Measurements from ENCODE around the gene NFIB. TPM values are rescaled to one million over a fixed set of nuclear protein-coding genes. Genes with fewer than 3 reads are reported as not detected.

Gene NFIB
- total RNA-seq, 4 donors from 2014 or later, result 24.0 to 40.9 (median 30.6) TPM

DNA sequence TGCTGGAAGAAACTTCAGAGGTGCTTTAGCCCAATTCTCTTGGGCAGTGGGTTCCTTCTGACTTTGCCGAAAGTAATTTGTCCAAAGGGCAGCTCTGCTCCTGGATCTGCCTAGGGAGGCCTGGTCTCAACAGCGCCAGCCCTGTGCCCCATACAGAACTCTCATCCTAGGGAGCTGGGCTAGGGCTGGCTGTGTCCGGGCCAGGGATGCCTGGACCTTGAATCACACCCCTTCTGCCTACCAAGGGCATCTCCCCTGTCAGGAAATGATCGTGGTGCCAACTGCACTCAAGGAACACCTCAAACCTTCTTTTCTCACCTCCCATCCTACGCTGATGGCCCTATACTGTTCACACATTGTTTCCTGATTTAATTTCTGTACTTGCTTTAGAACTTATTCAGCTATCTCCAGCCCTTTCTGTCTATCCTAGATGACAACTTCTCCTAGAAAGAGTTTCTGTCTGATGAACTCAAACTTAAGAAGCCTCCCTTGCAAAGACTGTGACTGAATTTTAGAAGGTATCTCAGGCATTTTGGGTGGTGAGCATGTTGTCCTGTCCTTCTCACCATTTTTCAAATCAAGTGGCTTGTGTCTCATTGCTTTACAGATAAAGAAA, 37.4 kb upstream of the NFIB start:
- TF ChIP-seq, protein P1, sequence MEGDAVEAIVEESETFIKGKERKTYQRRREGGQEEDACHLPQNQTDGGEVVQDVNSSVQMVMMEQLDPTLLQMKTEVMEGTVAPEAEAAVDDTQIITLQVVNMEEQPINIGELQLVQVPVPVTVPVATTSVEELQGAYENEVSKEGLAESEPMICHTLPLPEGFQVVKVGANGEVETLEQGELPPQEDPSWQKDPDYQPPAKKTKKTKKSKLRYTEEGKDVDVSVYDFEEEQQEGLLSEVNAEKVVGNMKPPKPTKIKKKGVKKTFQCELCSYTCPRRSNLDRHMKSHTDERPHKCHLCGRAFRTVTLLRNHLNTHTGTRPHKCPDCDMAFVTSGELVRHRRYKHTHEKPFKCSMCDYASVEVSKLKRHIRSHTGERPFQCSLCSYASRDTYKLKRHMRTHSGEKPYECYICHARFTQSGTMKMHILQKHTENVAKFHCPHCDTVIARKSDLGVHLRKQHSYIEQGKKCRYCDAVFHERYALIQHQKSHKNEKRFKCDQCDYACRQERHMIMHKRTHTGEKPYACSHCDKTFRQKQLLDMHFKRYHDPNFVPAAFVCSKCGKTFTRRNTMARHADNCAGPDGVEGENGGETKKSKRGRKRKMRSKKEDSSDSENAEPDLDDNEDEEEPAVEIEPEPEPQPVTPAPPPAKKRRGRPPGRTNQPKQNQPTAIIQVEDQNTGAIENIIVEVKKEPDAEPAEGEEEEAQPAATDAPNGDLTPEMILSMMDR (IDR thresholded peaks at IDR 0.05 in 4 of 5, conservative IDR thresholded peaks at IDR 0.05 in 1 of 5), result no peak
- no peak for TF ChIP-seq POLR2A (IDR thresholded peaks at IDR 0.05)
- no peaks in the 10 kb centered on the region for H3K36me3 ChIP-seq
- H3K4me1 ChIP-seq, result peaks cover 19 to 28% of the 10 kb centered on the region in 2 donors
- peak in 1 of 2 donors; percentile 18 for ATAC-seq
- intact Hi-C loops (cut with DNase I; ENCODE audit: low total_unique reads), result loop anchor here (5.0 kb wide), 4 partner anchors 46 to 904 kb away; no protein-coding TSS in a partner anchor
- no peaks in the 10 kb centered on the region for H3K9me3 ChIP-seq
- DNase-seq, result peak; percentile 39 to 69
- H3K4me3 ChIP-seq, result peak overlapping the region; percentile 65 to 78 (median 70)
- peak overlapping the region; percentile 84 to 90 (median 87) for H3K27ac ChIP-seq
- H3K27me3 ChIP-seq, result no peaks in the 10 kb centered on the region
- in situ Hi-C loops (cut with MboI; ENCODE audit: low sequenced_read_pairs in 4 of 4), result loop anchor here (5.0 to 10.0 kb wide), 3 partner anchors 919 to 997 kb away; no protein-coding TSS in a partner anchor

- TF ChIP-seq POLR2A (IDR thresholded peaks at IDR 0.05), result no peak
- TF ChIP-seq, protein P1 (IDR thresholded peaks at IDR 0.05 in 4 of 5, conservative IDR thresholded peaks at IDR 0.05 in 1 of 5), result no peak
- intact Hi-C loops (cut with DNase I; ENCODE audit: low total_unique reads) (loop anchor here (5.0 kb wide), 4 partner anchors 47 to 903 kb away; no protein-coding TSS in a partner anchor), in situ Hi-C loops (cut with MboI; ENCODE audit: low sequenced_read_pairs in 4 of 4) (loop anchor here (5.0 to 10.0 kb wide), 3 partner anchors 918 to 996 kb away; no protein-coding TSS in a partner anchor)
- H3K9me3 ChIP-seq, result no peaks in the 10 kb centered on the region
- peak overlapping the region; percentile 65 to 78 (median 70) for H3K4me3 ChIP-seq
- DNase-seq, result no peak
- peaks cover 19 to 28% of the 10 kb centered on the region in 2 donors for H3K4me1 ChIP-seq
- H3K36me3 ChIP-seq, result no peaks in the 10 kb centered on the region
- ATAC-seq, result no peak
- H3K27me3 ChIP-seq, result no peaks in the 10 kb centered on the region
- peak overlapping the region; percentile 84 to 90 (median 87) for H3K27ac ChIP-seq
These were observed 36.8 kb upstream of the NFIB start for GRCh38 chr9:14350754-14351153.

DNA sequence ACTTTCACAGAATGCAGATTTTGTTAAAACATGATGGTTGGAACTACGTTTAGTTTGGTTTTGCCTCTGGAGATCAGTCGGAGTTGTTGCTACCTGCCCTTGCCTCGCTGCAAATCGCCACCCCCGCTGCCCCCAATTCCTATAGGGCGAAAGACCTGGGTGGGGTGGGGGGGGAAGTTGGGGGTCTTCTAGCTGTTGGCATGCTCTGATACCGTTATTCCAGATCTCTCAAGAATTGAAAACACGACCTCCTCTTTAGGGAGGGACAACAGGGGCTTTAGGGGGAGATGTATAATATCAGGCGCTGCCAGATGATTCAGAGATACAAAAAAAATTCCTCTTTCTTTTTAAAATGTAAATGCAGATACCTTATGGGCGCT, 36.4 kb upstream of the NFIB start:
- intact Hi-C loops (cut with DNase I; ENCODE audit: low total_unique reads), result loop anchor here (5.0 kb wide), 4 partner anchors 47 to 903 kb away; no protein-coding TSS in a partner anchor
- DNase-seq (no peak), ATAC-seq (no peak)
- in situ Hi-C loops (cut with MboI; ENCODE audit: low sequenced_read_pairs in 4 of 4), result loop anchor here (5.0 to 10.0 kb wide), 3 partner anchors 918 to 996 kb away; no protein-coding TSS in a partner anchor
- Histone ChIP-seq H3K4me1 (peaks cover 19 to 28% of the 10 kb centered on the region in 2 donors), H3K27ac (peak overlapping the region; percentile 84 to 90 (median 87)), H3K4me3 (peak overlapping the region; percentile 65 to 78 (median 70)), H3K36me3 (no peaks in the 10 kb centered on the region), H3K9me3 (no peaks in the 10 kb centered on the region), H3K27me3 (no peaks in the 10 kb centered on the region)
- TF ChIP-seq, protein P1 (IDR thresholded peaks at IDR 0.05 in 4 of 5, conservative IDR thresholded peaks at IDR 0.05 in 1 of 5), result no peak
- no peak for TF ChIP-seq POLR2A (IDR thresholded peaks at IDR 0.05)

GRCh38 chr9:14349447-14350348, 35.8 kb upstream of the NFIB start:
- Histone ChIP-seq H3K27ac (peak overlapping the region; percentile 84 to 90 (median 87)), H3K4me3 (peak overlapping the region; percentile 65 to 78 (median 70)), H3K4me1 (peaks cover 20 to 31% of the 10 kb centered on the region in 2 donors), H3K9me3 (no peaks in the 10 kb centered on the region), H3K36me3 (no peaks in the 10 kb centered on the region), H3K27me3 (no peaks in the 10 kb centered on the region)
- no peak for TF ChIP-seq POLR2A (IDR thresholded peaks at IDR 0.05)
- TF ChIP-seq, protein P1 (IDR thresholded peaks at IDR 0.05 in 4 of 5, conservative IDR thresholded peaks at IDR 0.05 in 1 of 5), result no peak
- in situ Hi-C loops (cut with MboI; ENCODE audit: low sequenced_read_pairs in 4 of 4) (loop anchor here (5.0 to 25.0 kb wide), 5 partner anchors 88 to 995 kb away; no protein-coding TSS in a partner anchor), intact Hi-C loops (cut with DNase I; ENCODE audit: low total_unique reads) (loop anchor here (2.0 to 5.0 kb wide), 6 partner anchors 37 to 902 kb away; partner anchors contain the start of gene NFIB)
- ATAC-seq, result no peak
- DNase-seq, result no peak
